ENCODE data around the gene CDKN2D. TPM values are rescaled to one million over a fixed set of nuclear protein-coding genes. Genes with fewer than 3 reads are reported as not detected.
A peak's percentile ranks its signal among the peaks of the same experiment; 100 is the strongest.

The CDKN2D gene
- total RNA-seq, 2 experiments from 2014 or later: 83.3 to 84.0 TPM

- CTCF ChIA-PET: interaction anchor here (2.2 kb wide), 1 partner anchor 32 kb away, joined by 7 read pairs; no protein-coding TSS in a partner anchor
- Histone ChIP-seq H3K4me1 (ENCODE audit: insufficient read depth, low read length) (peaks cover 52% of the 10 kb centered on the region), H3K9me3 (ENCODE audit: control insufficient read depth in 1 of 2, insufficient read depth in 1 of 2, low read length in 2 of 2) (no peaks in the 10 kb centered on the region), H3K27ac (ENCODE audit: low read depth in 1 of 2, low read length in 2 of 2) (peak overlapping the region in 1 of 2 donors; percentile 2), H3K36me3 (ENCODE audit: insufficient read depth, low read length) (peaks cover 17% of the 10 kb centered on the region), H3K4me3 (ENCODE audit: low read length) (no peak overlapping the region), H3K27me3 (ENCODE audit: control insufficient read depth in 1 of 2, insufficient read depth in 2 of 2, low read length in 2 of 2) (no peaks in the 10 kb centered on the region)
- Mint-ChIP-seq H3K9me3 (no peaks in the 10 kb centered on the region), H3K27ac (peak overlapping the region; percentile 49), H3K4me1 (ENCODE audit: low read depth) (peaks cover 28% of the 10 kb centered on the region), H3K4me3 (no peak overlapping the region), H3K27me3 (no peaks in the 10 kb centered on the region), H3K36me3 (ENCODE audit: low read depth) (peaks cover 24% of the 10 kb centered on the region)
- POLR2A ChIA-PET: interaction anchor here (3.8 kb wide), 1 partner anchor 9 kb away, joined by 27 read pairs; no protein-coding TSS in a partner anchor
- TF ChIP-seq CTCF (IDR thresholded peaks at IDR 0.05): no peak
- intact Hi-C loops (cut with DNase I, micrococcal nuclease): no loop called here
- DNase-seq (no peak), ATAC-seq (ENCODE audit: poor library complexity) (no peak)
Observed at GRCh38 chr19:10612499-10613119, 43.8 kb upstream of the CDKN2D start.

- intact Hi-C loops (cut with DNase I, micrococcal nuclease): no loop called here
- H3K9me3 Mint-ChIP-seq: no peaks in the 10 kb centered on the region
- peaks cover 57% of the 10 kb centered on the region for H3K4me1 ChIP-seq (ENCODE audit: insufficient read depth, low read length)
- H3K27me3 ChIP-seq (ENCODE audit: control insufficient read depth in 1 of 2, insufficient read depth in 2 of 2, low read length in 2 of 2): no peaks in the 10 kb centered on the region
- H3K4me3 ChIP-seq (ENCODE audit: low read length): no peak overlapping the region
- no peak overlapping the region for H3K4me3 Mint-ChIP-seq
- peaks cover 26% of the 10 kb centered on the region for H3K4me1 Mint-ChIP-seq (ENCODE audit: low read depth)
- POLR2A ChIA-PET: interaction anchor here (3.8 kb wide), 1 partner anchor 9 kb away, joined by 27 read pairs; no protein-coding TSS in a partner anchor
- no peaks in the 10 kb centered on the region for H3K9me3 ChIP-seq (ENCODE audit: control insufficient read depth in 1 of 2, insufficient read depth in 1 of 2, low read length in 2 of 2)
- ATAC-seq (ENCODE audit: poor library complexity) (no peak), DNase-seq (no peak)
- peaks cover 21% of the 10 kb centered on the region for H3K36me3 Mint-ChIP-seq (ENCODE audit: low read depth)
- TF ChIP-seq CTCF (IDR thresholded peaks at IDR 0.05): no peak
- peaks cover 11% of the 10 kb centered on the region for H3K36me3 ChIP-seq (ENCODE audit: insufficient read depth, low read length)
- no peaks in the 10 kb centered on the region for H3K27me3 Mint-ChIP-seq
- H3K27ac Mint-ChIP-seq: peak overlapping the region; percentile 24
- CTCF ChIA-PET: interaction anchor here (1.1 to 1.4 kb wide), 2 partner anchors 30 to 33 kb away, joined by 3 to 5 read pairs; no protein-coding TSS in a partner anchor
- peak overlapping the region in 1 of 2 donors; percentile 2 for H3K27ac ChIP-seq (ENCODE audit: low read depth in 1 of 2, low read length in 2 of 2)
Observed at GRCh38 chr19:10611907-10612306, 43.1 kb upstream of the CDKN2D start.

- intact Hi-C loops (cut with DNase I, micrococcal nuclease): loop anchor here (2.0 to 5.0 kb wide), 4 partner anchors 24 to 48 kb away; partner anchors contain the start of gene ILF3 (in 1 of the 2)
- no peaks in the 10 kb centered on the region for H3K27me3 ChIP-seq (ENCODE audit: control insufficient read depth in 1 of 2, insufficient read depth in 2 of 2, low read length in 2 of 2)
- H3K4me1 ChIP-seq (ENCODE audit: insufficient read depth, low read length): peaks cover 45% of the 10 kb centered on the region
- ChIA-PET CTCF (interaction anchor here (1.3 to 5.4 kb wide), 4 partner anchors 18 to 48 kb away, joined by 4 to 27 read pairs (median 14); no protein-coding TSS in a partner anchor), POLR2A (interaction anchor here (0.7 to 5.0 kb wide), 13 partner anchors 9 to 271 kb away, joined by 3 to 82 read pairs (median 15); partner anchors contain the start of genes CDKN2D, DNM2, ILF3 and KRI1)
- ATAC-seq (ENCODE audit: poor library complexity): no peak
- no peak for TF ChIP-seq CTCF (IDR thresholded peaks at IDR 0.05)
- no peaks in the 10 kb centered on the region for H3K36me3 ChIP-seq (ENCODE audit: insufficient read depth, low read length)
- H3K36me3 Mint-ChIP-seq (ENCODE audit: low read depth): peaks cover 13% of the 10 kb centered on the region
- H3K27me3 Mint-ChIP-seq: no peaks in the 10 kb centered on the region
- no peaks in the 10 kb centered on the region for H3K9me3 Mint-ChIP-seq
- H3K27ac Mint-ChIP-seq: peak overlapping the region; percentile 95
- peak overlapping the region; percentile 100 for H3K4me3 Mint-ChIP-seq
- peaks cover 31% of the 10 kb centered on the region for H3K4me1 Mint-ChIP-seq (ENCODE audit: low read depth)
- H3K27ac ChIP-seq (ENCODE audit: low read depth in 1 of 2, low read length in 2 of 2): peak overlapping the region; percentile 99 to 100
- peak in 6 of 14 experiments; percentile 14 to 42 (median 32) for DNase-seq
- H3K9me3 ChIP-seq (ENCODE audit: control insufficient read depth in 1 of 2, insufficient read depth in 1 of 2, low read length in 2 of 2): no peaks in the 10 kb centered on the region
- H3K4me3 ChIP-seq (ENCODE audit: low read length): peak overlapping the region; percentile 96
Observed at GRCh38 chr19:10604460-10604980, 35.7 kb upstream of the CDKN2D start.
